GM19238 (cell line): Measurements from ENCODE around the gene PAH.

Source experiments
- DNase-seq: peaks from one replicate; pipeline ENCODE4 v3.0.0; 2011; ENCODE audit warnings: low spot score; ENCODE audit not compliant: insufficient read length

PAH gene

DNA sequence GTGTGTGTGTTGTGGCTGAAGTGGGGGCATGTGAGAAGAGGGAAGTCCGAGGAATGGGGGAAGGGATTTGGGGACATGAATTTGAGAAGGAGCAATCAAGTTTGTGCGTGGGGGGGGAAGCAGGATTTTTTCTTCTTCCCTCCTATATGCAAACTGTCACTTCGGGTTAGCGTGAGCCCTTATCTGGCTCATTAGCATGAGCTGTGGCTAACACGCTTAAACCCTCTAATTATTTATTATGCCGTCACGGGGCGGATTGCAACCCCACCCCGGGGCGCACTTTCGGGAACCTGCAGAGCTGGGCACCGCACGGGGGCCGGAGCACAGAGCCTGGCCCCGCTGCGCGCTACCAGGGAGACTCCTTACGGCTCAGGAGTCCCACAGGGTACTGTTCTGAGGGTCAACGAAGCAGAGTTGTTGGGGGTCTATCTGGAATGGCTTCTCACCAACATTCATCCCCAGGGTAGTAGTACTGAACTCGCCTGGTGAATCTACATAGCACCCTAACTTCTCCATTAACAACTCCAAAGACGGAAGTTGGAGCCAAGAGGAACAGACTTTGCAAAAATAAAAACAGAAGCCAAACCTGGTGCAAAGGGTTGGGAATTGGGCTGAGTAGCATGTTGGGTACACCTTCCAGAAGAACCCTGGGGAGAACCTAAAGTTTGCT, 34.0 kb upstream of the PAH start:
- DNase-seq, result no peak

DNA sequence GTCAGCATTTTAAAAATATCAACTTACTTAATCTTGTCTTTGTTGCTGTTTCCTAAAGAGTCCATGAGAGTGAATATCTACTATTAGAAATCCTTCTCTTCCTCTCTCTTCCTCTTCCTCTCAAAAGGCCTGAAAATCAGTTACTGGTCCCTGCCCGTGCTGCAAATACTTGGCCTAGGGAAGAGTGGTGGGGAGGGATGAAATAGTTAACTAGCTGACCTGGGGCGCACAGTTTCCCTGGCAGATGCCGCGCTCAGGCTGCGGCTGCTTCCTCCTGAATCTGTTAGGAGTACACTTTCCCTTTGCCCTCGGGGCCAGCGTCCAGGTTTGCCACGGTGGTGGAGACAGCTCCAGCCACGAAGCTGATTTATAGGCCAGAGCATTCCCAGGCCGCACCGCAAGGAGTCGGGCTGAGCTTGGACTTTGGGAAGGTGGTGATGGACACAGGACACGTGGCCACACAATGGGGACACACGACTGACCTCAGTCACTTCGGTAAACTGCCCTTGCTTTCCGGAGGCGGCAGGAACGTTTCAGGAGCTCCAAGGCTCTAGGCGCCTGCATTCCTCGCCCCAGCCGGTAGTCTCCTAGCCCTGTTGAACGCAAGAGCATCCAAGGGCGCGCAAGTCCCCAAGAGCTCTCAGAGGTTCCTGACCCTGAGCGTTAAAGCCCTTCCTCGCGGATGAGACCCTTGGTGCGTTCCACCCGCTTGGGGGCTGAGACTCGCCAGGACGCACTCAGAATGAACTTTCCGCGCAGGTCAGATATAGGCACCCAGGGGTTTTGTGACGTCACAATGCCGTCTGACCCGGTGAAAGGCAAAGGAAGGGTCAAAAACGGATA, 33.3 kb upstream of the PAH start:
- no peak for DNase-seq

DNA sequence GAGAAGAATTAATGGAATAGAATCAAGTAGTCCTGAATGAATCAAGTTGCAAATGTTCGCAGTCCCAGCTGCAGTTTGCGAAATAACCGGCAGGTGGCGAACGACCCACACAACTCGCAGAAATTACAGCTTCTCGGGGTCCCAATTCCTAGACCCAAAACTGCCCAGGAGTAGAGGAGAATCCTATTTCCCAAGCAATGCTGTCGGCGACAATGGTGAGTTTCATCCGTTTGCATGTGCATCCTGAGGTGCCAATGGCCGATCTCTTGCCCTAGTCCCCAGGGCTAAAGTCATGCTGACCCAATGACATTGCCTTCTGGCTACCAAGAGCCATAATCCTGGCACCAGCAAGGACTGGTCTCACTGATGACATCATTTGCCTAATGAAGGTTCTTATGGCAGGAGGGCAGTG, 31.9 kb upstream of the PAH start:
- DNase-seq, result no peak

DNA sequence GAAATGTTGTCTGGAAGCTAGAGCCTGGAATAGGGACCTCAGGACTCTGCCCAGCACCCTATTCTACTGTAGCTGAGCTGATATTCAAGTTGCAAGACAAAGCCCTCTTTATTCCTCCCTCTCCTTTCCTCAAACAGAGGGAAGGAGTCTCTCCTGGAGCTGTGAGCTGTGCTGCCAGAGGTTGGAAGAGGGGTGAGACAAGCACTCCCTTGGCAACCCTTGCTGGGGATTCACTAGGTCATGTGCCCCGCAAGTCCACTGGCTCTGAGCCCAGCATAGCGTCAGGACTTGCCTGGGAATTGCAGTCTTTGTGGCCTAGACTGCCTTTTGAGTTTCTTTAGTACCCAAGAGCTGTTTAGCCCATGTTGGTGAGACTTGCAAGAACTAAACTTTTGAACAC, 29.0 kb upstream of the PAH start:
- no peak for DNase-seq

DNA sequence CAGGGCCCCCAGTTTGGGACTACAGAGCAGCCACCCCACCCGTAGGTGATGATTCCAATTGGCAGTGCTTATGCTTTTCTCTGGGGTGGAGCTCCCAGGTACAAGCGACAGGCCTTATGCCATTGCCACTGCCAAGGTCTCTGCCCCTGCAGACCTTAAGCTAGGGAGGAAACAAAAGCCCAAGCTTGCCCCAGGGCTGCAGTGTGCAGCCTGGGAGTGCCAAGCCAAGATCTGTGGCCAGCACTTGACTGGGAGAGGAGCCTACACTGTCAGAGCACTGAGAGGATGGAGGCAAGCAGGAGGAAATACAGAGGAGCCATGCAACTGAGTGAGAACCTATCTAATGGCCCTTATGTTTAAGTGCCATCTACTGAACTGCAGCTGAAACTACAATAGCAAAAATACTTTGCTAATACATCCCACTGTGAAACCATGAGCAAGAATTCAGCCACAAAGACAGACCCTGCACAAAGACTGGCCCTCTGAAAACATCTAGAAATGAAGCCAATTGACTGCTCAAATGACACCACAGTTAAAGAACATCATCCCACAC, 22.7 kb upstream of the PAH start:
- DNase-seq, result no peak

DNA sequence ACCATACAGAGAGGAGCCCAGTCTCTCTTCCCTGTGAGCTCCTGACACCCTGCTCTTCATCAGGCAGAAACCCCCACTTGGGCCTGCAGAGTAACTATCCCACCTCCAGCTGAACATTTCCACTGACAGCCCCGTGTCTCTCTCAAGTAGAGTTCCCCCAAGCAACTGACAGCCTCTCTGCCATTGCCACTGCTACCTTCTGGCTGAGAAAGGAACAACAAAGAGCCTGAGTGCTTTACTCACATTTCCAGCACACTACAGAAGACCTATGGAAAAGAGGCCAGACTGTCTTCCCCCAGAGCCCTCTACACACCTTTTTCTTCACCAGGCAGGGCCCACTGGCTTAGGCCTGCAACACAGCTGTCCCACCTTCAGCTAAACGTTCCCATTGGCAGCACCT, 22.0 kb upstream of the PAH start:
- DNase-seq, result no peak

DNA sequence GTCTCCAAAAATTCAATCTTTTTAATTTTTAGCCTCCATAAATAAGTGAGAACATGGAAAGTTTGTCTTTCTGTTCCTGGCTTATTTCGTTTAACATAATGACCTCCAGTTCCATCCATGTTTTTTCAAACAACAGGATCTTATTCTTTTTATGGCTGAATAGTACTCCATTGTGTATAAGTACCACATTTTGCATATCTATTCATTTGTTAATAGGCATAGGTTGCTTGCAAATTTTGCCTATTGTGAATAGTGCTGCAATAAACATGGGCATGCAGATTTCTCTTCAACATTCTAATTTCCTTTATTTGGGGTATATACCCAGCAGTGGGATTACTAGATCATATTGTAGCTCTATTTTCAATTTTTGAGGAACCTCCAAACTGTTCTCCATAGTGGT, 16.1 kb upstream of the PAH start:
- no peak for DNase-seq

DNA sequence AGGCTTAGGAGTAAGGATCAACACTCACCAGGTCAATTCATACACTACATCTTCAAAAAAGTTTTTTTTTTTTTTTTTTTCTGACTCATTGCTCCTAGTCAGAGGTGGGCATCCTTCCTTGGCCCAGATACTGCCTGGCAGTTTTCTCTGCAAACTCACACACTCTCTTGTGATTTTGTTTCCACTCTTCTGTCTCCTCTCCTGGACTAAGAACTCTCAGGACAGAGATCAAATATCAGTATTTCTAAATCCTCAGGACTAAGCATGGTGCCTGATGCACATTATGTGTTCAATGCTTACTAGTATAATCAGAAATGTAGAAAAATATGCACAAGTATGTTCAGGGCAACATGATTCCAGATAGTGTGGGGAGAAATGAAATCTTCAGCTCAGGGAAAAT, 10.2 kb upstream of the PAH start:
- DNase-seq, result no peak

DNA sequence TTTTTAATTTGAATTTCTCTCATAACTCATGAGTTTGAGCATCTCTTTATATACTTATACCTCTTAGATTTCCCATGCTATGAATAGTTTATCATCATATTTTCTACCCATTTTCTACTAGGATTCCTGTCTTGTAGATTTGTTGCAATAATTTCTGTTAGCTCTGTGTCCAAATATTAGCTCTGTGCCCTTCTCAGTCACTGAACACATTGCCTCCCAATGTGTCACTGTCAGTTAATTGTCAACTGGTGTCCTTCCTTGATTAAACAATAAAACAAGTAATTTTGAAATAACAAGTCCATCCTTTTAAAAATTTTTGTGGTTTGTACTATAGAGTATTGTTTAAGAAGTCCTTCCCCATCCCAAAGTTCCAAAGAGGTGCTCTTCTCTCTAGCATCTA, 4.2 kb upstream of the PAH start:
- DNase-seq, result no peak

DNA sequence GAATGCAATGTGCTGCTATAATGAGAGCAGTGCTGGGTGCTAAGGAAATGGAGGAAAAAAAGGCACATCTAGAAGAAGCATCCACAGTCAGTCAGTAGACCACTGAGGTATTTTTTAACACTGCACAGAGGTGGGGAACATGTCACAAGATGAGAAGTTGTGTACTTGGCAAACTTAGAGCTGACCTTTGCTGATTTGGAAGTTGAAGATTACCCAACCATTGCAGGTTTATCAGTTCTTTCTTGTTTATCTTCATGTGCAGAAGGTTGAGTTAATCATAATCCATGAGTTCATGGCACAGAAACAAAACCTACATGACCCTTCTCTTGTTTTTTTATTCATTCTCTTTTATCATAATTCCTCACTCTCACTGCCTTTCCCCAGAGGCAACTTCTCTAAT, 3.2 kb upstream of the PAH start:
- no peak for DNase-seq

DNA sequence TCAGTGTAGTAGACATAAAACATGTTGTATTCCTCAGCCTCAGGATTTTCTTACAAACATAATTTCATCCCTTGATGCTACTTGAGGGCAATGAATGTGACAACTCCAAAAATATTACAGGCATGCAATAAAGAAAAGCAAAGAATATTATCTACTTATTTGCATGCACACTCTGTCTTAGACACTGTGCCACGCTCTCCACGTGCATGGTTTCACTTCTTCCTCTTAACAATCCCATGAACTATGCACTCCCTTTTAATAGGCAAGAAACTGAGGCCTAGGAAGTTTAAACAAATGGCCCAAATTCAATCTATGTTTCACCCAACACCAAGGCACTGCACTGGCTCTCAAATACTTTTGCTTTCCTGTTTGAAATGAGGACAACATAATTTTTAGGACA, 1.8 kb upstream of the PAH start:
- no peak for DNase-seq

DNA sequence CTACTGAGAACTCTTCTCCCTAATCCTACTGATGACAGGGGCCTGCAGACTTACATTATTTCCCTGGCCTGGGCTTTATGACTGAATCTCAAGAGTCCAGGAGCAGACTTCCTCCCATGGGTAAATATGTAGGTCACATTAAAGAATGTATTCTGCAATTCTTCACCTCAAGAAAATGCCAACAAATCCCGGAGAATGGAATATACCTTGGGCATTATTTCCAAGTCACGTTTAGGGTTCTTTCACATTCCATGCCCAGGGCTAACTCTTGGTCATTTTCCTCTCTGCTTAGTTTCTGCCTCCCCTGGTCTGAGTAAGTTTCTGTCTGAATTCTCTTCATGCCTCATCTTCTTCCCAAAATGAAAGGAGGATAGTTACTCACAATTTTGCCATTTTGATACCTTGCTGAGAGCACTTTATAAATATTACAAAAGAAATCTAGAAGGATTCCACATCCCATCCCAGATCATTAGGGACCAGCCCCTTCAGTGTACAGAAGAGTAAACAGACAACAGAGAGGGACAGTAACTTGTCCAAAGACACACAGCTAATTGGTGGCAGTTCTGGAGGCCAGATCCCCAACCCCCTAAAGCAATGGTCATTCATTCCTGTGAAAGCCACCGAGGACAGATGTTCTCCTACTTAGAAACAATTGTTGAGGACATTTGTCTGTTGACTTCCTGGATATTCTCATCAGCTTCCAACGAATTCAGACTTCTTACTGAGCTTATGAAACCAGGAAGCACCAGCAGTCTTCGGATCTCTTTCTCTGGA, 605 bp downstream of the PAH start:
- no peak for DNase-seq

DNA sequence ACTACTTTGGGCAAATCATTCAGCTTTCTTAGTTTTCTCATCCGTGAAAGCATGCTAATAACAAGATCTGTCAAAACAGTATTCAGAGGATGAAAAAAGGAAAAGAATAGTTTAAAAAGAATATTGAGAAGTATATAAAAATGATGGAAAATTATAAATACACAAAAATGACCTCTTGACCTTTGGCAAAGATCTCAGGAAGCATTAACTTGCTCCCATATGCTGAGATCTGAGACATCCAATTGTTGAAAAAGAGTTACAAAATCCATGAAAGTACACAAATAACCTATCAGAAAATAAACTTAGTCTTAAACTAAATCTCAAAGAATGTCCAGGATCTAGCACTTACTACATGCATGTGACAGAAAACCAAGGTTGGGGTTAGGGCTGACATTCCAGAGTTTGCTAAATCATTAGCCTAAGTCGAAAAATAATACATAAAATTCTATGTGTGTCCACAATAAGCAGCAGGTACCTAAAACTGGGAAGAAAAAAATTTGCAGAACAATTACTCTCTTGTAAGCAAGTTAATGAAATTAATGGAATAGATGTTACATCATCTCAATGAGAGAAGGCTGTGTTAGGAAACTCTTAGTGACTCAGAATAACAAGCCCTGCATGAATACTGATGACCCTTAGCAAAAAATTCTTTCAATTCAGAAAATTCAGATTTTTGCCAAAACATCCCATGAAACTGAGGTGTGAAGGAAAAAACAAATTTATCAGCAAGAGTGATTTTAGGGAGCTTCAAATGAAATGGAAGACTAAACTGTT, 3.4 kb downstream of the PAH start:
- DNase-seq, result no peak

DNA sequence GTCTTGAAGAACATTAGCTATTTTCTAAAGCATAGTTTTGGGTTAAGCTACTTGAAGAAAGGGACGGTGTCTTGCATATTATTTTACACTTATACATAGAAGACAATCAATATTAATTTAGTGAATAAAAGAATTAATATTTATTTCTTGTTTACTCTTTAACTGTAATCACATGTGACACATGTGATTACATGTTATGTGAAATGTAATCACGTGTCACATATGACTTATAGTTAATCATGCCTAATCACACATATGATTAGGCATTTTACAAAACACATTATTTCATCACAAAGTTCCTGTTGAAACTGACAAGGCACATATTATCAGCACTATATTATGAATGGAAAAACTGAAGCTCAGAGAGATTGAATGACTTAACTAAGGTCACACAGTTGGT, 4.8 kb downstream of the PAH start:
- DNase-seq, result no peak

DNA sequence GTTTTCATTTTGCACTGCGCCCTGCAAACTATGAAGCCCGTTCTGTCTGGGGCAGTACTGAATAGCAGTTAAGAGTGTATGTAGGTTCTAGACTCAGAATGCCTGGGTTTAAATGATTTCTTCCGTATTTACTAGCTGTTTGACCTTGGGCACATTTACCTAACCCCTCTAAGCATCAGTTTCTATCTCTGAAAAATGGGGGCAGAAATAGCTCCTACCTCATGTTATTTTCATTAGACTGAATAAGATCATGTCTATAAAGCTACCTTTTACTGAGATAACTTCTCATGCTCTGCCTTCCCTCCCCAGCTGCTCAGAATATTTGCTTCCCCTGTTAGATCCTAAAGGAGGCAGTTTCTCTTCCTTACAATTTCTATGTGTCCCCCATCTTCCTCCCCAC, 5.7 kb downstream of the PAH start:
- no peak for DNase-seq

DNA sequence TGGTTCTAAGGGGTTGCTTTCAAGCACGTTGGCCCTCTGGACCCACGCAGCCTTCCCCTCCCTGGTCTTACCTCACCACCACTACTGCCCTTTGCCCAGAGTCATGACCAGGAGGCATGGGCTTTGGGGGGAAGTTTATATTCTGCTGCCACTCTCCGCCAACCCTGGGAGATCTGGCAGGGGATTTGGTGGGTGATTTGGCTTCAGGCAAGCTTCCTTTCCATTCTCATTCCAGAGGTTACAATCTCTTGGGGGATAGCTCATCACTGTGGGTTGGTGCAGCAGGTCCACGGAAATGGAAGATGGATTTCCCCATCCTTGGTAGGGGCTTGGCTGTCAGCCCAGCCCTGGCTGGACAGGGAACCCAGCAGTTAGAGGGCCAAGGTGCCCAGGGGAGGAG, 6.3 kb downstream of the PAH start:
- DNase-seq, result no peak

DNA sequence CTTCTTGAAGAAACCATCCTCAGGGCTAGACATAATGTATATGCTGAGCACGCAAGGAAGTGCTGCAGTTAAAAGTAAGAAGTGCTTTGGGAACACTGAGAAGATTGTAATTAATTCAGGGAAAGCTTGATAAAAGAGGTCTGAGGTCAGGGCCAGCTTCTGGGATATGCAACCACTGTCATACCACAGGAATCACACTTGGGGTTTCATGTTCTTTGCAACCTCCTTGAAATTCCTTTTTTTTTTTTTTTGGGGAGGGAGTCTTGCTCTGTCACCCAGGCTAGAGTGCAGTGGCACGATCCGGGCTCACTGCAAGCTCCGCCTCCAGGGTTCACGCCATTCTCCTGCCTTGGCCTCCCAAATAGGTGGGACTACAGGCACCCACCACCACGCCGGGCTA, 6.9 kb downstream of the PAH start:
- DNase-seq, result no peak

DNA sequence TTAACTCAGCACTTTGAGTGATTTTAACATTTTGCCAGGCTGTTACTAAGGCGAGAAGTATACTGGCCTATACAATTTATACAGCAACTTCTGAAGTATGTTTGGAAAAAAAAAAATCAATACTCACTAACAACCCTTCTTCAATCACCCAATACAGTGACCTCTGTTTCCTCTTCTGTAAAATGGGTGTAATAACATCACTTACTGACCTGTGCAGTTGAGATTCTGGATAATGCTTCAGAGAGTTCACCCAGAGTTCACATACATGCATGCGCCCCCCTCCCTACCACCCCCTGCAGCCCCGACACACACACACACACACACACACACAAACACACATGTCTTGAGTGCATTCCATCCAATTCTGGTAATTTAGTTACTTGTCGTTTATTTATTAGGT, 9.1 kb downstream of the PAH start:
- no peak for DNase-seq

DNA sequence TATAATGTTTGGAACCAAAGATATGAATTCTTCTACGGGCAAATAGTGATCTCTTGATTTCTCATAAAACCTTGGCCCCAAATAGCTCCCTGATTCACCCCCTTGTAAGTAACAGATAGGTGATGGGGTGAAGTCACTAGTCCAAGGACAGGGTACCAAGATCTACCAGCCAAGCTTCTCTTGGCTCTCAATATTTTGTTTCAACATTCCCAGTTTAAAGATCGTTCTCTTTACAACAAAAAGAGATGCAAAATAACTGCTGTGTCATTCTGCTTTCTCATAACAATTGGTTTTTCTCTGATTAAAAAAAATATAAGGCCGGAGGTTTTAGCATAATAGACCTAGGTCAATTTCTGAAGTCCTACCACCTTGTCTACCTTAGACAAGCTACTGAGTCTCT, 11.8 kb downstream of the PAH start:
- no peak for DNase-seq

DNA sequence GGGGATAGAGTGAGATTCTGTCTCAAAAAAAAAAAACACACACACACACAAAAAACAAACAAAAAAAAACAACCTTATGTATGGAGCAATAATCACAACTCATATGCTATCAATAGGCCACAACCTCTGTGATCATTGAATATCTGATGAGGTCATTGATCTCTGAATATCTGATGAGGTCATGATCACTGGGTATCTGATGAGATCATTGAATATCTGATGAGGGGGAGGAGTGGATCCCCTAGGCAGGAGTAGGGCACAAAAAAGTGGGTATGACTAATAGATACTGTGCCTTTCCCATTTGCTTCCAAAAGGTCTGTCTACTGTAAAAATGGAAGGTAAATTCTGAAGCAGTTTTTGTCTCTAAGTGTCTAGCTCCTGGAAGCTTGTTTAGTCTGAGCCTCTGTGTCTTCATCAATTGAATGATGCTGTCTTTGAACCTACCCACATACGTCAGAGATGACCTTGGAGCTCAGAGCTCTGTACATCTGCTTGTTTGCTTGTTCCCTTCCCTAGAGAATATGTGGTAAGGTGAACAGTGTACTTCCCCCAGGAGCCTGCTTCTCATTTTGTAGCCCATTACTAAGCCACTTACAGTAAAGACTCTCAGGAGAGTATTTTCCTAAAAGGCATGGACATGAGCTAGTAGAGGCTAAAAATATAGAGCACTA, 13.6 kb downstream of the PAH start:
- no peak for DNase-seq

DNA sequence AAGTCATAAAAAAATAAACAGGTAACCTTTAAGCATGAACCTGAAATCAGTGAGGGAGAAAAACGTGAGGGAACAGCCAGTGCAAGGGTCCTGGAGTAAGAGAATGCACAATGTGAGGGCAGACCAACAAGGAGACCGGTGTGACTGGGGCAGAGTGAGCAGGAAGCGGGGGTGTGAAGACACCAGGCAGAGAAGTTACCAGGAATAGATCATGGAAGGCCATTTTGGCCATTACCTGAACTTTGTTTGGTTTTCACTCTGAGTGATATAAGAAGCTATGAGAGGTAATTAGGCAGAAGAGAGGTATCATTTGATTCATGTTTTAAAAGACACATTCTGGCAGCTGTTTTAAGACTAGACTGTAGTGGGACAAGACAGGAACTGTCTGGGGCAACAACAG, 15.0 kb downstream of the PAH start:
- DNase-seq, result no peak
